ENCODE measurements around the gene CDKN2D. TPM values are rescaled to one million over a fixed set of nuclear protein-coding genes. Genes with fewer than 3 reads are reported as not detected.

The CDKN2D gene
- total RNA-seq, 1 experiment from 2014 or later: 4.4 TPM

- BruUV-seq (replicated peaks): no TSS peak
These were observed 14.4 kb upstream of the CDKN2D start for GRCh38 chr19:10583036-10583776.

GRCh38 chr19:10582091-10582490, 13.3 kb upstream of the CDKN2D start:
- no TSS peak for BruUV-seq (replicated peaks)
- Mint-ChIP-seq H3K36me3 (ENCODE audit: insufficient read depth, unreplicated experiment) (peaks cover 32% of the 10 kb centered on the region), H3K4me1 (ENCODE audit: low read depth, unreplicated experiment) (peaks cover under 1% of the 10 kb centered on the region), H3K27me3 (ENCODE audit: unreplicated experiment) (no peaks in the 10 kb centered on the region), H3K27ac (ENCODE audit: unreplicated experiment) (no peak overlapping the region), H3K9me3 (ENCODE audit: low read depth, unreplicated experiment) (no peaks in the 10 kb centered on the region), H3K4me3 (ENCODE audit: low read depth, unreplicated experiment) (no peak overlapping the region)
- intact Hi-C loops (cut with micrococcal nuclease; ENCODE audit: unreplicated experiment): no loop called here
- DNase-seq: no peak
- CTCF ChIA-PET: interaction anchor here (1.2 to 3.0 kb wide), 4 partner anchors 62 to 118 kb away, joined by 4 to 46 read pairs (median 8); no protein-coding TSS in a partner anchor
- TF ChIP-seq, protein P1, sequence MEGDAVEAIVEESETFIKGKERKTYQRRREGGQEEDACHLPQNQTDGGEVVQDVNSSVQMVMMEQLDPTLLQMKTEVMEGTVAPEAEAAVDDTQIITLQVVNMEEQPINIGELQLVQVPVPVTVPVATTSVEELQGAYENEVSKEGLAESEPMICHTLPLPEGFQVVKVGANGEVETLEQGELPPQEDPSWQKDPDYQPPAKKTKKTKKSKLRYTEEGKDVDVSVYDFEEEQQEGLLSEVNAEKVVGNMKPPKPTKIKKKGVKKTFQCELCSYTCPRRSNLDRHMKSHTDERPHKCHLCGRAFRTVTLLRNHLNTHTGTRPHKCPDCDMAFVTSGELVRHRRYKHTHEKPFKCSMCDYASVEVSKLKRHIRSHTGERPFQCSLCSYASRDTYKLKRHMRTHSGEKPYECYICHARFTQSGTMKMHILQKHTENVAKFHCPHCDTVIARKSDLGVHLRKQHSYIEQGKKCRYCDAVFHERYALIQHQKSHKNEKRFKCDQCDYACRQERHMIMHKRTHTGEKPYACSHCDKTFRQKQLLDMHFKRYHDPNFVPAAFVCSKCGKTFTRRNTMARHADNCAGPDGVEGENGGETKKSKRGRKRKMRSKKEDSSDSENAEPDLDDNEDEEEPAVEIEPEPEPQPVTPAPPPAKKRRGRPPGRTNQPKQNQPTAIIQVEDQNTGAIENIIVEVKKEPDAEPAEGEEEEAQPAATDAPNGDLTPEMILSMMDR (IDR thresholded peaks at IDR 0.05; ENCODE audit: unreplicated experiment): no peak

More at GRCh38 chr19:10583036-10583776, 14.4 kb upstream of the CDKN2D start:
- intact Hi-C loops (cut with micrococcal nuclease; ENCODE audit: unreplicated experiment): no loop called here
- Mint-ChIP-seq H3K27ac (ENCODE audit: unreplicated experiment) (no peak overlapping the region), H3K9me3 (ENCODE audit: low read depth, unreplicated experiment) (peaks cover 5% of the 10 kb centered on the region), H3K4me1 (ENCODE audit: low read depth, unreplicated experiment) (peaks cover 12% of the 10 kb centered on the region), H3K4me3 (ENCODE audit: low read depth, unreplicated experiment) (no peak overlapping the region), H3K27me3 (ENCODE audit: unreplicated experiment) (no peaks in the 10 kb centered on the region), H3K36me3 (ENCODE audit: insufficient read depth, unreplicated experiment) (peaks cover 28% of the 10 kb centered on the region)
- CTCF ChIA-PET: no interaction called here
- TF ChIP-seq, protein P1 (IDR thresholded peaks at IDR 0.05; ENCODE audit: unreplicated experiment): no peak
- DNase-seq: no peak

- H3K36me3 Mint-ChIP-seq (ENCODE audit: insufficient read depth, unreplicated experiment): peaks cover 29% of the 10 kb centered on the region
- no peak overlapping the region for H3K27ac Mint-ChIP-seq (ENCODE audit: unreplicated experiment)
These were observed 12.3 kb upstream of the CDKN2D start for GRCh38 chr19:10580979-10581631.

DNA sequence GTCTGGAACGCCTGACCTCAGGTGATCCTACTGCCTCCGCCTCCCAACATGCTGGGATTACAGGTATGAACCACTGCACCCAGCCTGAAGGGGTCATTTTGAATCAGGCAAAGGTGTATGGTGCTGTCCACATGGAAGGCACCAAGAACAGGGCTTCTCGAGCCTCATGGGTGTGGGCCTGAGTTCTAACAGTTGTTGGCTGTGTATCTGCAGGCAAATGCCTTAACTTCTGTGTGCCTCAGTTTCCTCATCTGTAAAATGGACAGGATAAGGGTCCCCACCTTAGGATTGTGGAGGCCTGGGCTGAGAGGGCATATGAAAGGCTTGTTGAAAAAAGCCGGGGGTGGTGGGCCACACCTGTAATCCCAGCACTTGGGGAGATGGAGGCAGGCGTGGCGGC, 9.2 kb upstream of the CDKN2D start:
- CTCF ChIA-PET: no interaction called here

More at GRCh38 chr19:10580979-10581631, 12.3 kb upstream of the CDKN2D start:
- Mint-ChIP-seq H3K9me3 (ENCODE audit: low read depth, unreplicated experiment) (no peaks in the 10 kb centered on the region), H3K4me1 (ENCODE audit: low read depth, unreplicated experiment) (no peaks in the 10 kb centered on the region), H3K4me3 (ENCODE audit: low read depth, unreplicated experiment) (no peak overlapping the region), H3K27me3 (ENCODE audit: unreplicated experiment) (no peaks in the 10 kb centered on the region)
- intact Hi-C loops (cut with micrococcal nuclease; ENCODE audit: unreplicated experiment): loop anchor here (1.0 to 2.0 kb wide), 2 partner anchors 63 to 118 kb away; no protein-coding TSS in a partner anchor
- CTCF ChIA-PET: interaction anchor here (0.6 to 3.0 kb wide), 8 partner anchors 60 to 140 kb away, joined by 3 to 46 read pairs (median 6); no protein-coding TSS in a partner anchor
- TF ChIP-seq, protein P1 (IDR thresholded peaks at IDR 0.05; ENCODE audit: unreplicated experiment): peak; percentile 95
- no TSS peak for BruUV-seq (replicated peaks)
- DNase-seq: peak; percentile 78

More for the DNA sequence above, 9.2 kb upstream of the CDKN2D start:
- no peak for DNase-seq
- Mint-ChIP-seq H3K36me3 (ENCODE audit: insufficient read depth, unreplicated experiment) (peaks cover 36% of the 10 kb centered on the region), H3K4me3 (ENCODE audit: low read depth, unreplicated experiment) (no peak overlapping the region), H3K27me3 (ENCODE audit: unreplicated experiment) (no peaks in the 10 kb centered on the region), H3K27ac (ENCODE audit: unreplicated experiment) (no peak overlapping the region), H3K4me1 (ENCODE audit: low read depth, unreplicated experiment) (no peaks in the 10 kb centered on the region), H3K9me3 (ENCODE audit: low read depth, unreplicated experiment) (no peaks in the 10 kb centered on the region)
- TF ChIP-seq, protein P1 (IDR thresholded peaks at IDR 0.05; ENCODE audit: unreplicated experiment): no peak
- intact Hi-C loops (cut with micrococcal nuclease; ENCODE audit: unreplicated experiment): no loop called here
- no TSS peak for BruUV-seq (replicated peaks)

Data from Calu3 (cell line).